ENCODE results near the gene F10. TPM values are rescaled to one million over a fixed set of nuclear protein-coding genes. Genes with fewer than 3 reads are reported as not detected.

The F10 gene
- total and polyA plus RNA-seq, 4 donors, result 85.3 to 199 (median 117) TPM

DNA sequence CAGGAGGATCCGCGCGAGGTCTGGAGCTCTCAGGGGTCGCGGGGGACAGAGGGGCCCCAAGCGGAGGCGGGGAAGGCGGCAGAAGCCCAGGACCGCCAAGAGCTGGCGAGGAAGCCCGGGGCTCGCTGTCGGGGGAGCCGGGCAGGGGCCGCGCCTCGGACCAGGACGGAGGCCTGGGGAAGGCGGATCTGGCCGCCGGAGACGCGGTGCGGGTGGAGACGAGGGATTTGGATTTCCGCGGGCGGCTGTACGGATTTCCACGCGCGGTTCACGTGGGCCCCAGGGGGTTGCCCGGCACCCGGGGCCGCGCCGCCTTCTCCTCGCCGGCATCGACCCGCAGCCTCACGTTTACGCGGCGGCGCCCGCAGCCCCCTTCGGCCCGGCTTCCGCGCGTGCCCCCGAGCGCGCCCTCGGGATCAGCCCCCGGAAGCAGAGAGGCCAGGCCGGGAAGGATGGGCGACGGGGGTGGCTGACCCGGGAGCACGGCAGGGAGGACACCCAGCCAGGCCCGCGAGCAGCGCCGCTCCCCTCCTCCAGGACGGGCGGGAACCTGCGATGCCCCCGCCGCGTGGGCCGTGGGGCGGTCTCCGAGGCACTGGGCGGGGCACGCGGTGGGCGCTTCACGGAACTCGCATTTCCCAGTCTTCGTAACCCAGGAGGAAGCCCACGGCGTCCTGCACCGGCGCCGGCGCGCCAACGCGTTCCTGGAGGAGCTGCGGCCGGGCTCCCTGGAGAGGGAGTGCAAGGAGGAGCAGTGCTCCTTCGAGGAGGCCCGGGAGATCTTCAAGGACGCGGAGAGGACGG, 12.3 kb upstream of the F10 start:
- no peak overlapping the region for H3K9ac ChIP-seq (ENCODE audit: low read depth in 1 of 2, low read length in 2 of 2)
- 62% methylated on average over 99 of the region's 99 CpGs for WGBS
- H3K9me3 ChIP-seq (ENCODE audit: control insufficient read depth in 4 of 4, low read length in 3 of 4), result no peaks in the 10 kb centered on the region
- peak overlapping the region in 1 of 3 donors; percentile 40 for H3K4me3 ChIP-seq (ENCODE audit: low read depth in 1 of 3, low read length in 3 of 3)
- H3K27me3 ChIP-seq (ENCODE audit: control insufficient read depth in 4 of 4, insufficient read depth in 4 of 4, low read length in 3 of 4), result no peaks in the 10 kb centered on the region
- DNase-seq (ENCODE audit: low spot score), result no peak
- peaks cover 5 to 17% (median 10%) of the 10 kb centered on the region in 4 donors for H3K4me1 ChIP-seq (ENCODE audit: control insufficient read depth in 4 of 4, insufficient read depth in 4 of 4, low read length in 3 of 4)
- TF ChIP-seq YY1 (IDR thresholded peaks at IDR 0.05), result no peak
- no peak for TF ChIP-seq FOXA1 (IDR thresholded peaks at IDR 0.05)
- no peak for TF ChIP-seq RXRA (IDR thresholded peaks at IDR 0.05)
- no peak for TF ChIP-seq RAD21 (IDR thresholded peaks at IDR 0.05)
- TF ChIP-seq, protein P1, sequence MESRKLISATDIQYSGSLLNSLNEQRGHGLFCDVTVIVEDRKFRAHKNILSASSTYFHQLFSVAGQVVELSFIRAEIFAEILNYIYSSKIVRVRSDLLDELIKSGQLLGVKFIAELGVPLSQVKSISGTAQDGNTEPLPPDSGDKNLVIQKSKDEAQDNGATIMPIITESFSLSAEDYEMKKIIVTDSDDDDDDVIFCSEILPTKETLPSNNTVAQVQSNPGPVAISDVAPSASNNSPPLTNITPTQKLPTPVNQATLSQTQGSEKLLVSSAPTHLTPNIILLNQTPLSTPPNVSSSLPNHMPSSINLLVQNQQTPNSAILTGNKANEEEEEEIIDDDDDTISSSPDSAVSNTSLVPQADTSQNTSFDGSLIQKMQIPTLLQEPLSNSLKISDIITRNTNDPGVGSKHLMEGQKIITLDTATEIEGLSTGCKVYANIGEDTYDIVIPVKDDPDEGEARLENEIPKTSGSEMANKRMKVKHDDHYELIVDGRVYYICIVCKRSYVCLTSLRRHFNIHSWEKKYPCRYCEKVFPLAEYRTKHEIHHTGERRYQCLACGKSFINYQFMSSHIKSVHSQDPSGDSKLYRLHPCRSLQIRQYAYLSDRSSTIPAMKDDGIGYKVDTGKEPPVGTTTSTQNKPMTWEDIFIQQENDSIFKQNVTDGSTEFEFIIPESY (IDR thresholded peaks at IDR 0.05), result no peak
- TF ChIP-seq EGR1 (IDR thresholded peaks at IDR 0.05; ENCODE audit: low read depth in 2 of 2), result no peak
- TF ChIP-seq JUND (IDR thresholded peaks at IDR 0.05), result no peak
- no peak for TF ChIP-seq GABPA (IDR thresholded peaks at IDR 0.05 in 1 of 2, conservative IDR thresholded peaks at IDR 0.05 in 1 of 2)
- TF ChIP-seq, protein P2, sequence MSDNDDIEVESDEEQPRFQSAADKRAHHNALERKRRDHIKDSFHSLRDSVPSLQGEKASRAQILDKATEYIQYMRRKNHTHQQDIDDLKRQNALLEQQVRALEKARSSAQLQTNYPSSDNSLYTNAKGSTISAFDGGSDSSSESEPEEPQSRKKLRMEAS (IDR thresholded peaks at IDR 0.05), result no peak
- no peak for TF ChIP-seq SP1 (IDR thresholded peaks at IDR 0.05)
- no peak for TF ChIP-seq FOXA2 (IDR thresholded peaks at IDR 0.05)
- no peak for TF ChIP-seq TAF1 (conservative IDR thresholded peaks at IDR 0.05)
- TF ChIP-seq HNF4A (conservative IDR thresholded peaks at IDR 0.05), result no peak
- no peak for TF ChIP-seq HNF4G (IDR thresholded peaks at IDR 0.05)
- TF ChIP-seq, protein P3, sequence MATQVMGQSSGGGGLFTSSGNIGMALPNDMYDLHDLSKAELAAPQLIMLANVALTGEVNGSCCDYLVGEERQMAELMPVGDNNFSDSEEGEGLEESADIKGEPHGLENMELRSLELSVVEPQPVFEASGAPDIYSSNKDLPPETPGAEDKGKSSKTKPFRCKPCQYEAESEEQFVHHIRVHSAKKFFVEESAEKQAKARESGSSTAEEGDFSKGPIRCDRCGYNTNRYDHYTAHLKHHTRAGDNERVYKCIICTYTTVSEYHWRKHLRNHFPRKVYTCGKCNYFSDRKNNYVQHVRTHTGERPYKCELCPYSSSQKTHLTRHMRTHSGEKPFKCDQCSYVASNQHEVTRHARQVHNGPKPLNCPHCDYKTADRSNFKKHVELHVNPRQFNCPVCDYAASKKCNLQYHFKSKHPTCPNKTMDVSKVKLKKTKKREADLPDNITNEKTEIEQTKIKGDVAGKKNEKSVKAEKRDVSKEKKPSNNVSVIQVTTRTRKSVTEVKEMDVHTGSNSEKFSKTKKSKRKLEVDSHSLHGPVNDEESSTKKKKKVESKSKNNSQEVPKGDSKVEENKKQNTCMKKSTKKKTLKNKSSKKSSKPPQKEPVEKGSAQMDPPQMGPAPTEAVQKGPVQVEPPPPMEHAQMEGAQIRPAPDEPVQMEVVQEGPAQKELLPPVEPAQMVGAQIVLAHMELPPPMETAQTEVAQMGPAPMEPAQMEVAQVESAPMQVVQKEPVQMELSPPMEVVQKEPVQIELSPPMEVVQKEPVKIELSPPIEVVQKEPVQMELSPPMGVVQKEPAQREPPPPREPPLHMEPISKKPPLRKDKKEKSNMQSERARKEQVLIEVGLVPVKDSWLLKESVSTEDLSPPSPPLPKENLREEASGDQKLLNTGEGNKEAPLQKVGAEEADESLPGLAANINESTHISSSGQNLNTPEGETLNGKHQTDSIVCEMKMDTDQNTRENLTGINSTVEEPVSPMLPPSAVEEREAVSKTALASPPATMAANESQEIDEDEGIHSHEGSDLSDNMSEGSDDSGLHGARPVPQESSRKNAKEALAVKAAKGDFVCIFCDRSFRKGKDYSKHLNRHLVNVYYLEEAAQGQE (IDR thresholded peaks at IDR 0.05), result no peak
- no peak for TF ChIP-seq CTCF (IDR thresholded peaks at IDR 0.05; ENCODE audit: low read depth, low read length, missing input control)
- TF ChIP-seq, protein P4, sequence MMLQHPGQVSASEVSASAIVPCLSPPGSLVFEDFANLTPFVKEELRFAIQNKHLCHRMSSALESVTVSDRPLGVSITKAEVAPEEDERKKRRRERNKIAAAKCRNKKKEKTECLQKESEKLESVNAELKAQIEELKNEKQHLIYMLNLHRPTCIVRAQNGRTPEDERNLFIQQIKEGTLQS (IDR thresholded peaks at IDR 0.05), result no peak
- no peak overlapping the region for H3K27ac ChIP-seq (ENCODE audit: low read depth in 1 of 2, low read length in 2 of 2)
- H3K36me3 ChIP-seq (ENCODE audit: control insufficient read depth in 4 of 4, insufficient read depth in 3 of 4, low read depth in 1 of 4, low read length in 3 of 4), result peaks cover 0 to 4% (median 1%) of the 10 kb centered on the region in 4 donors
